WTC11 (cell line): ENCODE results near the gene TEDC2. TPM values are rescaled to one million over a fixed set of nuclear protein-coding genes. Genes with fewer than 3 reads are reported as not detected.

ENCODE experiments used
- ATAC-seq: fragments of 200-7000 bp; cut with Tn5 transposase; 2 replicates; pipeline ENCODE4 v1.10.0; 2021; ENCODE audit warnings: mild to moderate bottlenecking, moderate library complexity
- CTCF ChIA-PET: fragments of 300-600 bp; sonication (Branson Sonifier 250); formaldehyde crosslinking; loops from one replicate; lab custom pipeline; 2021; ENCODE audit warnings: antibody characterized with exemption; lab: Charles Lee
- POLR2A ChIA-PET: fragments of 350-600 bp; sonication (Branson Sonifier 250); formaldehyde crosslinking; loops from one replicate; lab custom pipeline; 2021; ENCODE audit warnings: antibody characterized with exemption; lab: Charles Lee
- DNase-seq: peaks from one replicate; pipeline ENCODE4 v3.0.0; 2021; ENCODE audit warnings: low spot score
- H3K27ac Mint-ChIP-seq: 2 replicates; pipeline ENCODE4 v1.8.0; 2021; ENCODE audit warnings: mixed read lengths
- H3K27me3 Mint-ChIP-seq: 2 replicates; pipeline ENCODE4 v1.8.0; 2021; ENCODE audit warnings: low read depth, mild to moderate bottlenecking, moderate library complexity, mixed read lengths
- H3K36me3 Mint-ChIP-seq: 2 replicates; pipeline ENCODE4 v1.8.0; 2021; ENCODE audit warnings: mixed read lengths
- H3K4me1 Mint-ChIP-seq: 2 replicates; pipeline ENCODE4 v1.8.0; 2022; ENCODE audit warnings: mixed read lengths
- H3K4me3 Mint-ChIP-seq: 2 replicates; pipeline ENCODE4 v1.8.0; 2021; ENCODE audit warnings: mild to moderate bottlenecking, moderate library complexity, mixed read lengths
- H3K9me3 Mint-ChIP-seq: 2 replicates; pipeline ENCODE4 v1.8.0; 2021; ENCODE audit warnings: mixed read lengths
- CDX4 ChIP-seq: fragments of 250-450 bp; sonication (Bioruptor Pico); IDR thresholded peaks from 2 replicates; pipeline ENCODE4 v1.9.0; 2021; ENCODE audit warnings: moderate library complexity, mild to moderate bottlenecking, inconsistent platforms, borderline replicate concordance
- CREM ChIP-seq: sonication (generic); formaldehyde crosslinking; IDR thresholded peaks from 2 replicates; pipeline ENCODE4 v1.8.1; 2022; ENCODE audit warnings: mild to moderate bottlenecking, missing genetic modification reagents, moderate library complexity
- MLX ChIP-seq: sonication (generic); formaldehyde crosslinking; IDR thresholded peaks from 2 replicates; pipeline ENCODE4 v1.8.1; 2023; ENCODE audit warnings: mild to moderate bottlenecking, missing genetic modification reagents, moderate library complexity
- MXD4 ChIP-seq: fragments of 250-450 bp; sonication (Bioruptor Pico); IDR thresholded peaks from 2 replicates; pipeline ENCODE4 v1.8.0; 2021; ENCODE audit warnings: mild to moderate bottlenecking, moderate library complexity, borderline replicate concordance
- MYBL2 ChIP-seq: sonication (generic); formaldehyde crosslinking; IDR thresholded peaks from 2 replicates; pipeline ENCODE4 v1.8.1; 2023; ENCODE audit warnings: mild to moderate bottlenecking, moderate library complexity, missing genetic modification reagents
- NFE2L1 ChIP-seq: sonication (generic); formaldehyde crosslinking; IDR thresholded peaks from 2 replicates; pipeline ENCODE4 v1.8.1; 2023; ENCODE audit warnings: missing genetic modification reagents
- NFYB ChIP-seq: sonication (generic); formaldehyde crosslinking; conservative IDR thresholded peaks from 2 replicates; pipeline ENCODE4 v1.8.0; 2022; ENCODE audit warnings: low read depth, missing genetic modification reagents
- SMAD4 ChIP-seq: sonication (generic); formaldehyde crosslinking; IDR thresholded peaks from 2 replicates; pipeline ENCODE4 v1.8.0; 2022; ENCODE audit warnings: mild to moderate bottlenecking, missing genetic modification reagents
- USF1 ChIP-seq: sonication (generic); formaldehyde crosslinking; IDR thresholded peaks from 2 replicates; pipeline ENCODE4 v1.8.0; 2022; ENCODE audit warnings: mild to moderate bottlenecking, missing genetic modification reagents
- ZBTB43 ChIP-seq: sonication (generic); formaldehyde crosslinking; IDR thresholded peaks from 2 replicates; pipeline ENCODE4 v1.8.1; 2023; ENCODE audit warnings: mild to moderate bottlenecking, missing genetic modification reagents
- ZNF263 ChIP-seq: sonication (generic); formaldehyde crosslinking; IDR thresholded peaks from 2 replicates; pipeline ENCODE4 v1.8.1; 2022; ENCODE audit warnings: low read depth, mild to moderate bottlenecking, moderate library complexity, missing genetic modification reagents
- total RNA-seq: library from RNA; stranded (reverse); gene quantifications from 3 replicates; pipeline ENCODE4 v1.2.3, GENCODE V29; 2021
- TF ChIP-seq, protein P1 (sequence below): sonication (generic); formaldehyde crosslinking; IDR thresholded peaks from 2 replicates; pipeline ENCODE4 v1.8.1; 2022; ENCODE audit warnings: low read depth, mild to moderate bottlenecking, moderate library complexity, missing genetic modification reagents, borderline replicate concordance
- TF ChIP-seq, protein P2 (sequence below): sonication (generic); formaldehyde crosslinking; IDR thresholded peaks from 2 replicates; pipeline ENCODE4 v1.8.1; 2023; ENCODE audit warnings: mild to moderate bottlenecking, missing genetic modification reagents
- TF ChIP-seq, protein P3 (sequence below): fragments of 250-450 bp; sonication (Bioruptor Pico); IDR thresholded peaks from 2 replicates; pipeline ENCODE4 v1.8.0; 2021; ENCODE audit warnings: mild to moderate bottlenecking
- TF ChIP-seq, protein P4 (sequence below): sonication (generic); formaldehyde crosslinking; IDR thresholded peaks from 2 replicates; pipeline ENCODE4 v1.8.1; 2022; ENCODE audit warnings: mild to moderate bottlenecking, moderate library complexity, missing genetic modification reagents
- TF ChIP-seq, protein P5 (sequence below): sonication (generic); formaldehyde crosslinking; IDR thresholded peaks from 2 replicates; pipeline ENCODE4 v1.8.1; 2023; ENCODE audit warnings: mild to moderate bottlenecking, moderate library complexity, missing genetic modification reagents

Gene TEDC2
- total RNA-seq, 1 experiment from 2014 or later, result 61.6 TPM

- 0 out of 2 replicates have a peak, but pooled peaks have one; percentile 19 for TF ChIP-seq MLX (CRISPR knock-in tag)
- TF ChIP-seq, protein P1, sequence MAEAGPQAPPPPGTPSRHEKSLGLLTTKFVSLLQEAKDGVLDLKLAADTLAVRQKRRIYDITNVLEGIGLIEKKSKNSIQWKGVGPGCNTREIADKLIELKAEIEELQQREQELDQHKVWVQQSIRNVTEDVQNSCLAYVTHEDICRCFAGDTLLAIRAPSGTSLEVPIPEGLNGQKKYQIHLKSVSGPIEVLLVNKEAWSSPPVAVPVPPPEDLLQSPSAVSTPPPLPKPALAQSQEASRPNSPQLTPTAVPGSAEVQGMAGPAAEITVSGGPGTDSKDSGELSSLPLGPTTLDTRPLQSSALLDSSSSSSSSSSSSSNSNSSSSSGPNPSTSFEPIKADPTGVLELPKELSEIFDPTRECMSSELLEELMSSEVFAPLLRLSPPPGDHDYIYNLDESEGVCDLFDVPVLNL (CRISPR knock-in tag), result peak; percentile 77; the same call in 1 of the 2 replicates
- 0 out of 2 replicates have a peak, but pooled peaks have one; percentile 28 for TF ChIP-seq USF1
- TF ChIP-seq, protein P2, sequence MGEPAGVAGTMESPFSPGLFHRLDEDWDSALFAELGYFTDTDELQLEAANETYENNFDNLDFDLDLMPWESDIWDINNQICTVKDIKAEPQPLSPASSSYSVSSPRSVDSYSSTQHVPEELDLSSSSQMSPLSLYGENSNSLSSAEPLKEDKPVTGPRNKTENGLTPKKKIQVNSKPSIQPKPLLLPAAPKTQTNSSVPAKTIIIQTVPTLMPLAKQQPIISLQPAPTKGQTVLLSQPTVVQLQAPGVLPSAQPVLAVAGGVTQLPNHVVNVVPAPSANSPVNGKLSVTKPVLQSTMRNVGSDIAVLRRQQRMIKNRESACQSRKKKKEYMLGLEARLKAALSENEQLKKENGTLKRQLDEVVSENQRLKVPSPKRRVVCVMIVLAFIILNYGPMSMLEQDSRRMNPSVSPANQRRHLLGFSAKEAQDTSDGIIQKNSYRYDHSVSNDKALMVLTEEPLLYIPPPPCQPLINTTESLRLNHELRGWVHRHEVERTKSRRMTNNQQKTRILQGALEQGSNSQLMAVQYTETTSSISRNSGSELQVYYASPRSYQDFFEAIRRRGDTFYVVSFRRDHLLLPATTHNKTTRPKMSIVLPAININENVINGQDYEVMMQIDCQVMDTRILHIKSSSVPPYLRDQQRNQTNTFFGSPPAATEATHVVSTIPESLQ (CRISPR knock-in tag), result no peak
- TF ChIP-seq CDX4 (CRISPR knock-in tag), result no peak
- TF ChIP-seq CREM (CRISPR knock-in tag), result no peak
- peak; percentile 52; the same call in 1 of the 2 replicates for TF ChIP-seq MYBL2
- TF ChIP-seq, protein P3, sequence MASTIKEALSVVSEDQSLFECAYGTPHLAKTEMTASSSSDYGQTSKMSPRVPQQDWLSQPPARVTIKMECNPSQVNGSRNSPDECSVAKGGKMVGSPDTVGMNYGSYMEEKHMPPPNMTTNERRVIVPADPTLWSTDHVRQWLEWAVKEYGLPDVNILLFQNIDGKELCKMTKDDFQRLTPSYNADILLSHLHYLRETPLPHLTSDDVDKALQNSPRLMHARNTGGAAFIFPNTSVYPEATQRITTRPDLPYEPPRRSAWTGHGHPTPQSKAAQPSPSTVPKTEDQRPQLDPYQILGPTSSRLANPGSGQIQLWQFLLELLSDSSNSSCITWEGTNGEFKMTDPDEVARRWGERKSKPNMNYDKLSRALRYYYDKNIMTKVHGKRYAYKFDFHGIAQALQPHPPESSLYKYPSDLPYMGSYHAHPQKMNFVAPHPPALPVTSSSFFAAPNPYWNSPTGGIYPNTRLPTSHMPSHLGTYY (CRISPR knock-in tag), result no peak
- TF ChIP-seq ZNF263 (CRISPR knock-in tag), result 0 out of 2 replicates have a peak, but pooled peaks have one; percentile 50
- peak; percentile 54 for TF ChIP-seq NFYB (CRISPR knock-in tag)
- TF ChIP-seq, protein P4, sequence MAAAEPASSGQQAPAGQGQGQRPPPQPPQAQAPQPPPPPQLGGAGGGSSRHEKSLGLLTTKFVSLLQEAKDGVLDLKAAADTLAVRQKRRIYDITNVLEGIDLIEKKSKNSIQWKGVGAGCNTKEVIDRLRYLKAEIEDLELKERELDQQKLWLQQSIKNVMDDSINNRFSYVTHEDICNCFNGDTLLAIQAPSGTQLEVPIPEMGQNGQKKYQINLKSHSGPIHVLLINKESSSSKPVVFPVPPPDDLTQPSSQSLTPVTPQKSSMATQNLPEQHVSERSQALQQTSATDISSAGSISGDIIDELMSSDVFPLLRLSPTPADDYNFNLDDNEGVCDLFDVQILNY (CRISPR knock-in tag), result peak; percentile 91
- TF ChIP-seq, all 79 proteins: peak for 17
Observed at GRCh38 chr16:2459647-2460390, at the start of gene TEDC2 (continued).

DNA sequence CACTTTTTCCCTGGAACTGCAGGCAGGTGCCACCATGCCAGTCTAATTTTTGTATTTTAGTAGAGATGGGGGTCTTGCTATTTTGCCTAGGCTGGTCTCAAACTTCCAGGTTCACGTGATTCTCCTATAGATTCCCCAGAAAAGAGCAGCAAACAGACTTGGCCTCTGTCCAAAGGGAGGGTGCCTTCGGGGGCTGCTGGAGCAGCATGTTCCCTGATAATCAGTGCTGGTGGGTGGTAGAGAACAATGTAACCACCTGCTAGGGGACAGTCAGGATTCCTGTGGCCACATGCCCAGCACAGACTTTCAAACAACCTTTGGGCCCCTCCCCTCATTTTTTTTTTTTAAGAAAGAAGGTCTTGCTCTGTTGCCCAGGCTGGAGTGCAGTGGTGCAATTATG lies 44.8 kb upstream of the TEDC2 start:
- peaks cover 6% of the 10 kb centered on the region; the same call in 1 of the 2 replicates for H3K27me3 Mint-ChIP-seq
- TF ChIP-seq, protein P5, sequence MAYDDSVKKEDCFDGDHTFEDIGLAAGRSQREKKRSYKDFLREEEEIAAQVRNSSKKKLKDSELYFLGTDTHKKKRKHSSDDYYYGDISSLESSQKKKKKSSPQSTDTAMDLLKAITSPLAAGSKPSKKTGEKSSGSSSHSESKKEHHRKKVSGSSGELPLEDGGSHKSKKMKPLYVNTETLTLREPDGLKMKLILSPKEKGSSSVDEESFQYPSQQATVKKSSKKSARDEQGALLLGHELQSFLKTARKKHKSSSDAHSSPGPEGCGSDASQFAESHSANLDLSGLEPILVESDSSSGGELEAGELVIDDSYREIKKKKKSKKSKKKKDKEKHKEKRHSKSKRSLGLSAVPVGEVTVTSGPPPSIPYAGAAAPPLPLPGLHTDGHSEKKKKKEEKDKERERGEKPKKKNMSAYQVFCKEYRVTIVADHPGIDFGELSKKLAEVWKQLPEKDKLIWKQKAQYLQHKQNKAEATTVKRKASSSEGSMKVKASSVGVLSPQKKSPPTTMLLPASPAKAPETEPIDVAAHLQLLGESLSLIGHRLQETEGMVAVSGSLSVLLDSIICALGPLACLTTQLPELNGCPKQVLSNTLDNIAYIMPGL (CRISPR knock-in tag), result no peak
- no peak for TF ChIP-seq MXD4
- no peak for TF ChIP-seq ZBTB43 (CRISPR knock-in tag)
- TF ChIP-seq NFE2L1 (CRISPR knock-in tag), result no peak
- no peak for TF ChIP-seq SMAD4 (CRISPR knock-in tag)
- no peak for TF ChIP-seq NFYB (CRISPR knock-in tag)
- no peaks in the 10 kb centered on the region for H3K4me1 Mint-ChIP-seq
- H3K27ac Mint-ChIP-seq, result no peak overlapping the region
- ChIA-PET CTCF (no interaction called here), POLR2A (no interaction called here)
- H3K36me3 Mint-ChIP-seq, result no peaks in the 10 kb centered on the region
- no peaks in the 10 kb centered on the region for H3K9me3 Mint-ChIP-seq
- ATAC-seq (no peak), DNase-seq (no peak)
- no peak overlapping the region for H3K4me3 Mint-ChIP-seq
